GM10847 (cell line): ENCODE measurements around the gene CRYBA2.

ENCODE experiments used
- POLR2A ChIP-seq: IDR thresholded peaks from 2 replicates; pipeline ENCODE4 v1.6.1; 2011; ENCODE audit not compliant: insufficient read length; ENCODE audit errors: extremely low read depth

CRYBA2 gene

DNA sequence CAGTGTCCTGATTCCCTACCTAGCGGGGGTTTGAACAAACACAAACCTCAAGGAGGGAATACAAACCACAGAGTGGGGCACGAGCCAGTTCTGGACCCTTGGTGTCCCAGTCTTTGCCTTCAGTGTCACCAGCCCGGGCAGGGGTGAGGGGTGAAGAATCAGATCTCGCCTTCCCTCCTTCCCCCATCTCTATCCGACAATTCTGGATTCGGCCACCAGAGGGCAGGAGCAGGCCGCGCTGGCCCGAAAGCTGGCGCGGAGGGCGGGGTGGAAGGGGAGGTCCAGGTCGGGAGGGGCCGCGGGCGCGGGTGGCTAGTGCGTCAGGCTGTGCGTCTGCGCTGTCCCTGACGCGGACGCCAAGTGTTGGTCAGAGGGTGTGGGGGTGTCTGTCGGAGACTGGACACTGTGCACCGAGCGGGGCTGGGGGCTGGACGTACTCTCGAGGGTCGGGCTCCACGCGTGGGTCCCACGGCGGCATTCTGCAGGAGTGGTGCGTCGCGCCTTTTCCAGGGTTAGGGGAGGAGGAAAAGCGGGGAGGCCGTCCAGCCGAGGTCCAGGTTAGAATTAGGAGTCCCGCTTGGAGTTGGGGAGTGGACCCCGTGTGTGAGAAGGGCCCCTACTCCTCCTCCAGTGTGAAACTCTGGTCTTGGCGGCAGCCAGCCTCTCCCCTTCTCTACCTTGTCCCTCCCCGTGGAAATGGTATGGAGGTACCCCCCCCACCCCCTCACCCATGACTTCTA, 2.9 kb upstream of the CRYBA2 start:
- TF ChIP-seq POLR2A, result no peak

DNA sequence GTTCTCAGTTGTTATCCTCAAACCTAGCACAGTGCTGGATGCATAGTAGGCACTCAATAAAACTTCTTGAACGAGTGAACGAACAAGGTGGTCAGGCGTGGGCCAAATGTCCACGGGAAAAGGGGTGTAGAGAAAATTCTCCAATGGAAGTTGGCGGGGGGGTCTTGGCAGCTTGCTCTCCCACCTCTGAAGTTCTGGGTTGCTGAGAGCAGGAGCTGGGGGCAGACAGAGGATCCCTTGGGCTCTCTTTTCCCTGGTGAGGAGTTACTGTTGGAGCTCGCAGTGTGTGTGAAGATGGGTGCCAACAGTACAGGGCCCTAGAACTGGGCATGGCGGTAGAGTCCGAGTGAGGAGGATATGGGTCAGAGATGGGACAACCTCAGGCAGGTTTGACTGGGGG, 2.3 kb upstream of the CRYBA2 start:
- TF ChIP-seq POLR2A, result no peak

DNA sequence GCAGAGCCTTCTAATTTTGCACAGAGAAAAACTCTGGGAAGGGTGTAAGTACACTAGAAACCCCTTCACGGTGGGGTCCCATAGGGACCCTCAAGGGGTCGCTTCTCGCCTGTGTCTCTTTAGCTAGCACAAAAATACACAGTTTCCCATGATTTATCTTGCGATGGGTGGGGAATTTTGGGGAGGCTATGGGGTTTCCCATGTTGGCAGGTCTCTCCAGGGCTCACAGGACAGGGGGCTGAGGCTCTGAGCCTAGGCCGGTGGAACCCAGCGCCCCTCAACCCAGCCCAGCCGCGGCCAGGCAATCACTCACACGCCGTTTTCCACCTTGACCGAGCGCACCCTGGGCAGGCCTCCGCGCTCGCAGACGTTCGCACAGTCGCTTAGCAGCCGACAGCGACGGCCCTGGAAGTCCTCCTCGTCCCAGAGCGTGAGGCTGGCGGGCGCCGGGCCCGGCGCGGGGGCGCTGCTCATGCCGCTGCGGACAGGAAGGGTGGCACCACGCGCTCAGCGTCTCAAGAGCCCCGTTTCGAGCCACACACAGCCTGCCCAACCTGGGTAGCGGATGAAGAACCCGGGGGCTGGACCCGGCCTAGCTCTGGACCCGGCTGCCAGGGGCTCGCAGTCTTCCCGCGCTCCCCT, 398 bp downstream of the CRYBA2 start:
- TF ChIP-seq POLR2A, result no peak

DNA sequence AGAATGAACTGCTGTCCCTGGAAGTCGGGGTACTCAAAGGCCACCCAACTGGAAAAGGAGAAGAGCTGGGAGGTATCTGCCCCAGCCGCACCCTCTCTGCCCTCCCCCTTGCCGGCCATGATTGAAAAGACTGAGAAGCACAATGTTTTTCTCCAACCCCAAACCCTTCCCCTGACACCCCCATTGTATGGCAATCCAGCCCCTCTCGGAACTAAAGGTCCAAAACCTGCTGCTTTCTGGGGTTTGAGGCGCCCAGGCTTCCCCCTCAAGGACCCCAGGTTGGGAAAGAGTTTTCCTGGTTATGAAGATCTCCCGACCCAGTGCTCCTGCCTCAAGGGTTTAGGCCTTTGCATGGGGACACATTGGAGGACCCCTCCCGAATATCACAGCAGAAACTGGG, 1.0 kb downstream of the CRYBA2 start:
- no peak for TF ChIP-seq POLR2A

DNA sequence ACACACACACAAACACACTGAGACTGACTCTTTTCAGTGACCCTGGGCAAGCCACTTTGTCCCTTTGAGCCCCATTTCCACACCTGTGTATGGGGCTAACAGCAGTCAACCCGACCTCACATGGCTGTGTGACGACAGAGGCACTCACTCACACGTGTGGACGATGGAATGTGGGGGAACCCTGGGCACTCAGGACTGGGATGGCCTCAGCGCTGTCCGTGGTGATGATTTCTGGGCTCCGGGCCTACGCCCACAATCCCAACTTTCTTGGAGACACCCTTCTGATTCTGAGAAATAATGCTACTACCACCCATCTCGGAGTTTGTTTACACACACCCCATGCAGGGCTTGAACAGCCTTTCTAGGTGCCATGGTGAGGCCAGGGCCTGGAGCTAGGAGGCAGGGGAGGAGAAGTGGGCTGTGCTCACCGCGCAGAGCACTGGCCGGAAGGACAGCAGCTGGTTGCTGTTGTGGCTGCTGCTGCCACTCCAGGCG, 1.5 kb downstream of the CRYBA2 start:
- no peak for TF ChIP-seq POLR2A

DNA sequence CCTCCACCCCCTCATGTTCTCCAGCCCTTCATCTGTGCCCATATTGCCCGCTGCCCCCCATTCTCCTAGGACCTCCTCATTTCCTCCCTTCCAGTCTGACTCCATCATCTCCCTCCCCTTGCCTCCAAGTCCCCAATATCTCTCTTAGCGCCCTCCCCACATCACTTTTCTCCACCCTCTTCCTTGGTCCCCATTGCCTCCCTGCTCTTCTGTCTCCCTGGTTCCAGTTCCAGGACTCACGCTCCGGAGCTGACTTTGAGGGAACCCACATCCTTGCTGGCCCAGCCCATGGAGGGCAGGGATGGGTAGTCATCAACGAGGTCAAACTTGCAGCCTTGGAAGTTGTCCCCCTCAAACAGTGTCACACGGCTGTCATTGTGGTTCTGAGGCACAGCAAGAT, 2.6 kb downstream of the CRYBA2 start:
- no peak for TF ChIP-seq POLR2A

DNA sequence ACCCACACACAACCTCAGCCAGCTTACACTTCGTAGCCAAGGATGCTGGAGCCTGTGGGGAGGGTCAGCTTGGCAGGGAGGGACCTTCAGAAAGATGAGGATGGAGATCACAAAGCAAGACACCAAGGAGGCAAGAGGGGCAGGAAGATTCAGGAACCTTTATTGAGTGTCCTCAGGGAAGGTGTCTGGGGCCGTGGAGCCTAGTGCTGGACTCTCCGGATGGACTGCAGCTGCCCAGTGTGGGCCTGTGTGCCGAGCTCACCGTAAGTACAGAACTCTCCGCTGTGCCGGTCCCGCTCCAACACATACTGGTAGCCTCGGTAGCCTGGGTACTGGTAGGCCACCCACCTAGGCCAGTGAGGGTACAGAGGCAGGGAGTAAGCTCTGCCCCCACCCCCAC, 3.2 kb downstream of the CRYBA2 start:
- TF ChIP-seq POLR2A, result no peak

DNA sequence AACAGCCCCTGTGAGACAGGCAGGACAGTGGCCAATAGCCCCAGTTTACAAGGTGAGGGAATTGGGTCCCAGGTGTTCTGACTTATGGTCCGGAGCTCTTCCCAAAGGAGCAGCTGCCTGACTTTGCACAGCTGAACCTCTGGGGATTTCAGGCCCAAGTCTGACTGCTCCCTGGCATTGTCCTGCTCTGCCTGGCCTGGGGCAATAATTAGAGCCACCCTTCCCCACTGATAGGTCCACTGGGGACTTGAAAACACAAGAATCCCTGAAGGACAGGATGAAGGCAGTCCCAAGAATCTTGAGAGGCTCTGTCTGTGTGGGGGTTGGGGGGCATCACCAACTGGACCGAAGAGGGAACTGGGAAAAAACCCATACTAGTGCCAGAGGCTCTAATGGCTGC, 4.6 kb downstream of the CRYBA2 start:
- no peak for TF ChIP-seq POLR2A

DNA sequence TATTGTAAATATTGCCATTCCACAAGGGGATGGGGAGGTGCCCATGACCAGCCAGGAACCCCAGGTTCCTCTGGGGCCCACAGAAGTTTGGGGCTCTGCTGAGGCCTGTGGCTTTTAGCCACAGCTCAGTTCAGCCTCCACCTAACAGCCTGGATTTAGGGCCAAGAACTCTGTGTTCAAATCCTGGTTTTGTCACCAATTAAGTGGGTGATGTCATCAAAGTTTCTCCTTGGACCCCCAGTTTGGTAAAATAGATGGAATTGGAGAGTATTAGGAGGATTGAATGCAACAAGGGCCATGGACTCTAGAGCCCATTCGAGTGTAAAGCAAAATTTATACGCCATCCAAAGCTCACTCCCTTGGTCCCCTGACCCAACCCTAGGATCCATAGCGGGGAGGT, 5.1 kb downstream of the CRYBA2 start:
- no peak for TF ChIP-seq POLR2A

DNA sequence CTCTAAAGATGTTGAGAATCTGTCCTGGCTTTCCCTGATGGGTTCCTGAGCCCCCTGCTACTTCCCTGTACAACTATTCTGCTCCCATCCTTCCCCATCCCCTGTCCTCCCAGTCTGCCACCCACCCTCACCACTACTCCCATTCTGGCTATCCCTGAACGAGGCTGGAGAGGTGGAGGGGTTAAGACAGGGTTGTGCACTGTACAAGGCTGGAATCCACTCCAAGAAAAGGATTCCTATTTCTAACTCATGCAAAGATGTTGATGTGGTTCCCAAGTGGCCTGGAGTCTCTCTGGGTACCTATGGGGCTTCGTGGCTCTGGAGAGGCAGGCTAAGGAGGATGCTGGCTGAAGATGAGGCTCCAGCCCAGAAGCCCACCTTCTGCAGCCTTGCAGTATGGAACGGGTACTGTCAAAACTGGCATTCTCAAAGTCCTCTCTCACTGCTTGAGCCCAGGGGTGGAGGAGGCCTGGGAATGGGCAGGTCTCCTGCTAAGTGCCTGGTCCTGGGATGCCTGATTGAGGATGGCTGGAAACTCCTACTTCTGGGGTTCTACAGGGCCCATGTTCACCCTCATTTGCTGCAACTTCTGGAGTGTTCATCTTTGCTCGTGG, 7.0 kb downstream of the CRYBA2 start:
- TF ChIP-seq POLR2A, result no peak

DNA sequence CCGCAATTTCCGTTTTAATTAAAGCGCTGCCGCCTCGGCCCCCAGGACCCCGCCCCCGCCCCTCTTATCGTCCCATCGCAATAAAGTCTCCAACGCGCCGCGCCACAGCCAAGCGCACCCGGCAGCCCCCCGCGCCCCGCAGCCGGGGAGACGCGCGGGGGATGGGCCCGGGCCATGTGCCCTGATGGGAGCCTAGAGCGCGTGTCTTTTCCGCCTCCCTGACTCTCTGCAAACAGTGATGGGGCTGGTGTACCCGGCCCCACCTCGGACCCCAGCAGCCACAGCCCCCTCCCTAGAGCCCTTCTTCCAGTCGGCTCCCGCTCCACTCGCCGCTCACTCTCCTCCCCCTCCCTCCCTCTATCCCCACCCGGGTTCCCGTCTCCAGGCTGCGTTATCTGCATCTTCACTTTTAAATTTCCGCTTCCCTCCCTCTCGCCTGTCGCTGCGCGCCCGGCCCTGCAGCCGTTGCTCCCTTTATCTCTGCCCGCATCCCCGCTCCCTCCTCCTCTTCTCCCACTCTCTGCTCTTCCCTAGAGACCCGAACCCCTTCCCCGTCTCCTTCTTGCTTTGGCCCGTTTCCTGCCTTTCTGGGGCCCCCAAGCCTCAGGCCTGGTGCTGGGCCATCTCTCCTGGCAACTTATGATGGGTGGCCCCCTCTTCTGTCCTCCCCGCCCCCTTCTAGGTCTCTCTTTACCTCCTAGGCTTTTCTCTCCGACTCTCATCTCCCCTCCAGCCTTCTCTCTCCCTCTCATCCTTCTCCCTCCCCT, 7.7 kb downstream of the CRYBA2 start:
- no peak for TF ChIP-seq POLR2A

DNA sequence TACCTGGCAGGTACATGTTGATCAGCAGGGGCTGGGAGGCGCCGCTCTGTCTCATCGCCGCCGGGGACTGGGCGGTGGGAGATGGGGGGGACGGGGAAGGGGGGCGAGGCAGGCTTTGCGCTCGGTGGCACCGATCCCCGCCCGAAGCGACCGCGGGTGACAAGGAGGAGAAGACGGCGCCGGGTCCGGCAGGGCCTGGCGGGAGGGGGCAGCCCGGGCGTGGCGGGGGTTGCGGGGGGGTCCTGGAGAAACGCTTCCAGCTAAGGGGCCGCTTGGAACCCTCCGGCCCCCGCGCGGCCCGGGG, 8.2 kb downstream of the CRYBA2 start, which contains the start of gene FEV:
Gene FEV (minus strand): TSS at position 164 of the 304 bp plus-strand sequence. CDS start 109 bp downstream, at position 55.
- no peak for TF ChIP-seq POLR2A

DNA sequence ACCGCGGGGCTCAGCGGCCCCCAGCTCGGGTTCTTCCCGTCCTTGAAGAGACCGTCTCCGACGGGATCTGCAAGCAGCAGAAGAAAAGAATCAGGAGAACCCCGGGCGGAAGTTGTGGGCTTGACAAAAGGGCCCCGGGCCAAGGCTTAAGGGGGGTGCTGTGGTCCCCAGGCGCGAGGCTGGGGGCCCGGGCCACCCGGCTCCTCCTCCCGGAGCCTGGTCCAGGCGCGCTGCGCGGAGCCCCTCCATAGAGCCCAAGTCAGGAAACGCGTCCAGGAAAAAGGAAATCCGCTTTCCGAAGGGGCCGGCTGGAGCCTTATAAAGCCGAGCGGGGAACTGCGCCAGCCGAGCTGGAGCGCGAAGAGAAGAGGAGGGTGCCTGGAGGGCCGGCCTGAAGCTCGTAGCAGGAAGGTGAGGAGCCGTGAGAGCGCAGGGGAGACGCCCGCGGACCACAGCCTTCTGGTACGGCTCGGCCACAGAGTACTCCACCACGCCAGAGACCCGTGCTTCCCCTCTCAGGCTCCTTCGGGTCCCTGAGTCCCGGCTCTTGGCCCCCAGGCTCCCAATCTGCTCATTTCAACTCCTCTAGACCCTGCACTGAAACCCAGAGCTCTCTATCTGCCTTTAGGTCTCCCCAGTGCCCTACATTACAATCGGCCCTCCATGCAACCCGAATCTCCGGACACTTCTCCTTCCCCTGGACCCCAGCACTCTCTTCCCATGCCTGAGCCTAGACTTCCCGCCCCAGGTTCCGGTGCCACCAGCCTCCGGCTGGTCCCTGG, 8.8 kb downstream of the CRYBA2 start:
- no peak for TF ChIP-seq POLR2A

DNA sequence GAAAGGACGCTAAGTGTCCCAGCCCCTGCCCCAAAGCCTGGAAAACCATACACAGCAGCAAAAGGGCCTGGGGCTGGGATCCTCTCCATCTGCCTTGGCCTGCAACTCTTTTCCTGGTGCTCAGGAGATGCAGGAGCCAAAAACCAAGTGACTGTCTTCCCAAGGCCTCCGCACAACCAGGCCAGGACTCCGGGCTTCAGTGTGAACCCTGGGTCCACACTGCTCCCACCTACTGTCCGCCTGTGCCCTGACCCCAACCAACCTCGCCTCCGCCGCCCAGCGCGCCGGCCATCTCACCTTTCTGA, 9.3 kb downstream of the CRYBA2 start:
- TF ChIP-seq POLR2A, result no peak
